HG03460 (cell line): Measurements from ENCODE around the gene ST14.
"Not testable (repeated sequence)": the region's sequence is repeated elsewhere in the genome, so short reads cannot be mapped to it uniquely, and the experiment has no call there.

Experiments used
- ATAC-seq: cut with Tn5 transposase; IDR thresholded peaks from one replicate; pipeline ENCODE4 v1.9.1; 2021; ENCODE audit not compliant: unreplicated experiment

The ST14 gene

DNA sequence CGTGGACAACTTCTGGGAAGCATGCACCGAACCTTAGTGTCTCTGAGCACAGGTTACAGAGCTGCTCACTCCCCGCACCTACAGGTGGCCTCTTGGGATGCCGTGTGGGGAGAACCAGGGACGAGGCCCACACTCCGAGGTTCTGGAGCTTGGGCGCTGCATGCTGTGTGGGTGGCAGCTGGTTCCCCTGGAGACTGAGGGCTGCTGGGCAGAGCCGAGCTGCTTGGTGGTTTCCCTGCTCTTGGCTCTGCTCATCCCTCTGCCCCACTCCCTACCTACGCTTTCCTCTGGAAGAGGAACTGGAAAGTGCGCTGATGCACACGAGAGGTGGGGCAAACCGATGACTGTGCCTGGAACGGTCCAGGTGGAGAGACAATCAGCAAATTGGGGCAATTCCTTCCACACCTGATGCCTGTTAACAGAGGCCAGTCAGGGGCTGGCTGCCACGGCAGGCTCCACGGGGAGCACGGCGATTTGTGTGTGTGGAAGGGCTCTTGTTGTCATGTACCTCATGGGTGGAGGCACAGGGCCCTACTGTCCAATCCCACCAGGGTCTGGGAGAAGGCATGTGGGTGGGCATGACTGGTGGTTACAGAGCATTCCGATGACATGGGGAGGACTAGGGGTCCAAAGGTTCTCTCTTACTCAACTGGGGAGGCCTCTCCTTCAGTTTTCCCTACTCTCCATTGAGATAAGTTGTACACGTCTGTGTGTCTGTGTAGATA is 60.9 kb downstream of the ST14 start:
- ATAC-seq, result no peak

DNA sequence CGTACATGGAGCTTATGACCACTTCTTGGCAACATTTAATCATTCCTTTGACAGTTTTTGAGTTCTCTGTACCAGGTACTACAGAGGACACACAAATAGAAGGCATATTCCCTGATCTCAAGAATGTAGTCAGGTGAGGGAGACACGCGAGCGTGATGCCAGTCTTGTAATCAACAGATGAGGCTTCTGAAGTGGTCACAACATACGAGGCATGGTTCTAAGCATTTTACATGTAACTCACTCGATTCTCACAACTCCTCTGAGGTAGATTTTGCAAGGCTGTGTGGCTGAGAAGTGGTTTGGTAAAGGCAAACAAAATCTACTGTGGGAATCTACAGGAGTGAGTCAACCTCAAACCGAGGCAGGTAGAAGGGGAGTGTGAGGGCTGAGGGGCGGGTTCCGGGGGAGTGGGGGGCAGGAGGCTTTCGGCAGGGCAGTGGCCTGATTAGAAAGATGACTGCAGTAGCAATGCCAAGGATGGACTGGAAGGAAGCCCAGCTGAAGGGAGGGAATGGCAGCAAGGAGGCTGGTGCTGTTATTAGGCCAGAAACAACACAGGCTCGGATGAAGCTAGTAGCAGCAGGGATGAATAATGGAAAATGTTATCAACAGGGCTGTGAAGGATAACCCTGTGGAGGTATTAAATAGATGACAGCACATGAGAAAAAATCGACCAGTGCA is 63.8 kb downstream of the ST14 start:
- ATAC-seq, result no peak

DNA sequence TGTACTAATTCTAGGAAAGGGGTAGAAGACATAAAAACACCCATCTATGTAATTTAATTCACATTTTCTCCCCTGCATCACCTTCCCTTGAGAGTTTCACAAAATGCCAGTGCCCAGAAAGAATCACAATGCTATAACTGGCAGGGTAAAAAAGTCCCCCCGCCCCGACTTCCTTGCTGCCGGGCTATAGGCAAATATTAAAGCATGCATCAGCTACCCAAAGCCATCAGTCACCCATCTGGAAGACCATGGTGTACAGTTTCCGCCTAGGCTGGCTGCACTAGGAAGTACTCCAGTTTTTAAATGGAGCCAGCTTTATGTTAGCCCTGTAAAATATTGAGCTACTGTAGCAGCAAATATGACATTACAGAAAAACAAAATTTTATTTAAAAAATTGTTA is 67.8 kb downstream of the ST14 start:
- ATAC-seq, result no peak

DNA sequence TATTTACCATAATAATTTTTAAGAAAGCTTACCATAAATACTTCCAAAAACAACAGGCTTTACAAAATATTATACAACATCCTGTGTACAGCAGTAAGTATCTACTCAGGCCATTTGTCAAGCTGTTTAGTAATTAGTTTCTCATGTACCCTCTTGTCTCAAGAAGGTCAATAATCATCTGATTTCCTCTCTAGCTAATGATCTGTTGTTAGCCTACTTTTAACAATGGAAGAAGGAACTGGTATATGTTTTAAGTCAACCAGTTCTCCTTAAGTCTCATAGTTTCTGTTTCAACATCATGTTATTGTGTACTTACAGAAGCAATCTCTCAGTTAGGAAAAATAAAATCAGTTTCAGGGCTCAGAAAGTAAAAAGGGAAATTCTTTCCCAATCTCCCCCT is 73.9 kb downstream of the ST14 start:
- ATAC-seq, result peak; percentile 44

DNA sequence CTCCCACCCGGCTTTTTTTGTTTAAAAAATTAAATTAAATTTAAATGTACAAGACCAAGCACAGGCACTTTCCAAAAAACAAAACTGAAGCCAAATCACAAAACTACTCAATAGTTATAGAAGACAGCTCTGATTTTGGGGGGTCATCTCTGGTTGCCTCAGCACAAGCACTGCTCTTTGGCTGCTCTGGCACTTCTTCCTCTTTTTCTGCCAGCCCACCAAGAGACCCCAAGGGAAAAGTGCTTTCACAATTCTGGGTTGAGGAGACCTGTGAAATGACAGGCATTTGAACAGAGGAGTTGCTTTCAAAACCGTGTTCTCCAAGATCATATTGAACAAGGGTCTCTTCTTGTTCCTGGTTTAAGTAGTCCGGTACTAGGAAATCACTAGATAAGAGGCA is 74.3 kb downstream of the ST14 start:
- ATAC-seq, result not testable (repeated sequence)

DNA sequence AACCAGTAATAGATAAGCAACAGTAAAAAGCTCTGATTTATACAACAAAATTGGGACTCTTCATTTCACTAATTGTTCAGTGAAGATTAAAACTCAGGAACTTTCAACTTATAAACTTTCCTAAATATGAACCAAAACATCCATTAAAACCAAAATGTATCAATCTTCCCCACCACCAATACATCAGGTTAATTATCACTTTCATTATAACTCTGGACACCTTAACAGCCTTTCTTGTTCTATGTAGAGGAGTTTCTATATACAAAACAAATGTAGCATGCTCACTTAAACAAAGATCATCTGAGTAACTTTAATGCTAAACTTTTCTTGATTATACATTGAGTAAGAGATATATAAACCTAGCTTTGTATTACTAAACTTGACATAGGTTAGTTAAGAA is 74.7 kb downstream of the ST14 start:
- ATAC-seq, result no peak

DNA sequence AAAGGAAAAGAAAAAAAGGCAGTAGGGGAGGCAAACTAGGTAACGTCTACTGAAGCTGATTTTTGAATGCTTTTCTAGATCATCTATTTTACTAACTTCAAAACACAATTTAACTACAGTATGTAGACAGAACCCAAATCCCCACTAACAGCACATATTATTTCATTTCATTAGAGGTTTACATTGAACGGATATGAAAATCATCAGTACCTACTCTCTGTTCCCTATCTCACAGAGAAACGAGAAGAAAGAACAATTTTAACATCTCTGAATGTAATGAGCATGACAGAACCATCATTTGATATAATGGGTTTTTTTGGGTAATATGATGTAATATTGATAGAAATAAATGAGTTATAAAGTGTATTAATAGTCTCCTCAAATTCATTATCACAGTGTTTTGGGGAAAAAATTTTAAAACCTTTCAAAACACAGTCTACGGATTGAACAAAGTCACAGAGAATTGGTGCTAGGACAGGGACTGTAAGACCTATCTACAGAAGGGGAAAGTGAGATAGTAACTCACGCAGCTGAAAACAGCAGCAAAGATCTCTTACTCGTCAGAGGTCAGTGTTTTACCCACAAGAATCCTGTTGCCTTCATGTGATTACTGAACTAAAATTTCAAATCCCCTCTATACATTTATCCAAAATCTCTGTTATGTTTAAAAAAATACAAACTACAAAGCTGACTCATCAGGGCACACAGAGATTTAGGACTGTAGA is 77.9 kb downstream of the ST14 start:
- ATAC-seq, result no peak

DNA sequence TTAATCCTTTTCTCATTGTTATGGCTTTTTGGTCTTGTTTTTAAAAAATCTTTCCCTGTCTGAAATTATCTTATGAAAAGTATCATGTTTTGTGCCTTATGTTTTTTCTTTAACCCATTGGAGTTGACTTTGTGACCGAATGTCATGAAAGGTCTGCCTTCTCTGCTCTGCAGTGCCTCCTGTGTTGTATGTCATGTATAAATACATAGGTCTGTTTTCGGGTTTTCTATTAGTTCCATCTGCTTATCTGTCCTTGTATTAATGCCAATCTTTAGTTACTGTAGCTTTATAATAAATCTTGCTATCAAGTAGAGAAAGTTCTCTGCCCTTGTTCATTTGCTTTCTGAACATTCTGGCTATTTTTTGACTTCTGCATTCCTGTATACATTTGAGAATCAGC is 82.1 kb downstream of the ST14 start:
- ATAC-seq, result no peak

DNA sequence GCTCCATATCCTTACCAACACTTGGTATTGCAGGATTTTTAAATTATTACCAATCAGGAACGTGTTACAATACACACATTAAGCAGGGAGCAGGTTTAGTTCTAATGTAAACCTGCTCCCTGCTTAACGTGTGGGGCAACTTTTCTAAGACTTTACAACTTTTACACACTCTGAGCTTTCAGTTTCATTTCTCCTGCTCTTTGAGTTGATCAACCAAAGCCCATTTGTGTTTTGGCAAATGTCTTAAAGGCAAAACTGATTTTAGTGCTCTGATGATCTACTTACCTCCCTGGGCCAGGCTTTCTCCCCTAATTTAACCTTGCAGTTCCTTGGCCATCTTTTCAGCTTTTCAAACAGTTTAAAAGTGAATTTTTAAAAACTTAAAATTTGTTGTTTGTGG is 84.2 kb downstream of the ST14 start:
- ATAC-seq, result peak; percentile 77

DNA sequence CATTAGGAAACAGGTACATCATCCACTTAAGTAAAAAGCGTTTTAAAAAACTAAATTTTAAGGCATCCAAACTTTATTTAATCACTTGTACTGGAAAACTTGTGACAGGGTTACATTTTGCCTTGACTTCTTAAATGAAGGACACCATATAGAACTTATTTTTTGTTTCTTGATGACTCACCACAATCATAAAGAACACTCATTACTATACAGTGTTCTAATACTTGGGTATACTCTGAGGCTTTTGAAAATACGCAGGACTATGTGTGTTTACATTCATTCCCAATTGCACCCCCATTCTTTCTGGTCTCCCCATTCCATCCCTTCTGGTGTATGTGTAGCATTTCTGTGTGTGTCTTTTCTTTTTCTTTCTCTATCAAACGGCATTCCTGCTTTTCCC is 85.3 kb downstream of the ST14 start:
- no peak for ATAC-seq

DNA sequence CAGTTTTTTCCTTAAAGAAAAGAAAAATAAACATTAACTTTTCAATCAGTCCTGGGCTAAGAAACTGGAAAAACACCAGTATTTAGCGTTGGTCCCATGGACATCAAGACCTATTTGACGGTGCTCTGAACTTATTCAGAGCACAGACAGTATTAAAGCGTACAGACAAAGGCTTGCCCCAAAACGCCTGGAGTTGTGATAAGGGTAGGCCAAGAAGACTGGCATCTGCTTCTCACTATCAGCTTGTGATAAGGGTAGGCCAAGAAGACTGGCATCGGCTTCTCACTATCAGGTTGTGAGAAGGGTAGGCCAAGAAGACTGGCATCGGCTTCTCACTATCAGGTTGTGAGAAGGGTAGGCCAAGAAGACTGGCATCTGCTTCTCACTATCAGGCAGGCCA is 85.8 kb downstream of the ST14 start:
- ATAC-seq, result not testable (repeated sequence)

DNA sequence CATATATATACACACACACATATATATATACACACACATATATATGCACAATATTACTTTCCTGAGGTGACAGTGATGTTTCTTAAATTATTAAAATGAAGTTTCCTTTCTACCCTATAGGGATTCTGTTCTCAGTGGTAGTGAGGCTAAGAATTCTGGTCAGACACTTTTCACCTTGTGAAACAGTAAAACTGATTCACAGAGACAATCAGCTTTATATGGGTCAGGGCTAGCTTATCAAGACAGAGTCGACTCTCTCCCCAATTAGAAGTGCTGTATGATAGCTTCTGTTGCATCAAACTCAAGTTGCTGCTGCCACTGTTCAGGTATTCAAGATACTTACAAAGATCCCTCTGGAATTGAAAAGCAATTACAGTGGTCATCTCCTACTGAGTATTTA is 86.7 kb downstream of the ST14 start:
- ATAC-seq, result no peak

DNA sequence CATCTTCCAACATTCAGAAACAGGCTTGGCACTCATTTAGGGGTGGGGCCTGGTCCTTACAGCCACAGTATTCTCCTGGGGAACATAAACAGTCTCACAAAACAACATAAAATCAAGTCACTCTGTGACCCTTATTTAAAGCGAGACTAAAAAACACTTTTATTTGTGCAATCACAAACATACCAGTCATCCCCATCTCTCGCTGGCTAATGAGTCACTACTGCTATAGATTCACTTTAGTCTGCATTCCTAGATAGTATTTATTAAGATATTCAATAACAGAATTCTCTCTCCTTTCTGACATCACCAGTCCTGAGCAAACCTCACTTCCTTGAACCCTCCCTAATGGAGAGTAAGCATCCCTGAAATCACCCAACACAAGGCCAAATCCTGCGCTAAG is 87.2 kb downstream of the ST14 start:
- no peak for ATAC-seq

DNA sequence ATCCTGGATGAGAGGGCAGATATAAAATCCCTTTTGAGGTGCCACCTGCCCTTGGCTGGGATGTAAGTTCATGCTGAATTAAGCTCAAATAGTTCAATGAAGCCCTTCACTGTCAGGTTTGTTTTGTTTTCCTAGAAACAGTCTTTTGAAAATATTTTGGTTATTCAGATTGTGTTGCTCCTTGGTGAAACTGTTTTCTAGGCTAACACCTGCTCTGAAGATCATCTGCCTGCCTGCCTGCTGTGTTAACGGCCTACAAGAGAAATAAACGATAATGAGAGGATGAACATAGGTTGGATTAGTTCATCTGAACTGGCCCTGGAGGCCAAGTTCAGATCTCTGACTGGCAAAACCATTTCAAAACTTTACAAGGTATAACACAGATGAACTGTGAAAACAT is 87.7 kb downstream of the ST14 start:
- ATAC-seq, result no peak

DNA sequence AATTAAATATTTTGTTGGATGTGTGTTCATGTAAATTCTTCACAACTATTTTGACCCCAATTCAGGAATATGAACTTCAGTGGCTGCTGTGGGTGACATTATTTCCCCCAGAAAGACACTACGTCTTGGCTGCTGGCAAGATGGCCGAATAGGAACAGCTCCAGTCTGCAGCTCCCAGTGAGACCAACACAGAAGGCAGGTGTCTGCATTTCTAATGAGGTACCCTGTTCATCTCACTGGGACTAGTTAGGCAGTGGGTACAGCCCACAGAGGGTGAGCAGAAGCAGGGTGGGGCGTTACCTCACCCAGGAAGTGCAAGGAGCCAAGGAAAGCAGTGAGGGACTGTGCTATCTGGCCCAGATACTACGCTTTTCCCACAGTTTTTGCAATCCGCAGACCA is 89.8 kb downstream of the ST14 start:
- ATAC-seq, result no peak

DNA sequence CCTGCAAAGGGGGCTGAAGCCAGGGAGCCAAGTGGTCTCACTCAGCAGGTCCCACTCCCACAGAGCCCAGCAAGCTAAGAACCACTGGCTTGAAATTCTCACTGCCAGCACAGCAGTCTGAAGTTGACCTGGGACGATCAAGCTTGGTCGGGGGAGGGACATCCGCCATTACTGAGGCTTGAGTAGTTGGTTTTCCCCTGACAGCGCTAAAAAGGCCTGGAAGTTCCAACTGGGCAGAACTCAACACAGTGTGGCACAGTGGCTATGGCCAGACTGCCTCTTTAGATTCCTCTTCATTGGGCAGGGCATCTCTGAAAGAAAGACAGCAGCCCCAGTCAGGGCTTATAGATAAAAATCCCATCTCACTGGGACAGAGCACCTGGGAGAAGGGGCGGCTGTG is 90.3 kb downstream of the ST14 start:
- ATAC-seq, result not testable (repeated sequence)

DNA sequence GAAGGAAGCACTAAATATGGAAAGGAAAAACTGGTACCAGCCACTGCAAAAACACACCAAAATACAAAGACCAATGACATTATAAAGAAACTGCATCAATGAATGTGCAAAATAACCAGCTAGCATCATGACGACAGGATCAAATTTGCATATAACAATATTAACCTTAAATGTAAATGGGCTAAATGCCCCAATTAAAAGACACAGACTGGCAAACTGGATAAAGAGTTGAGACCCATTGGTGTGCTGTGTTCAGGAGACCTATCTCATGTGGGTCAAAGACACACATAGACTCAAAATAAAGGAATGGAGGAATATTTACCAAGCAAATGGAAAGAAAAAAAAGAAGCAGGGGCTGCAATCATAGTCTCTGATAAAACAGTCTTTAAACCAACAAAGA is 92.2 kb downstream of the ST14 start:
- not testable (repeated sequence) for ATAC-seq
